ENCODE results near the gene FTHL17.

GRCh38 chrX:31092970-31093638, 21.3 kb upstream of the FTHL17 start:
- TF ChIP-seq CTCF (IDR thresholded peaks at IDR 0.05; ENCODE audit: poor library complexity) (no peak), EZH2phosphoT487 (IDR thresholded peaks at IDR 0.05; ENCODE audit: low read depth, severe bottlenecking, unreplicated experiment) (no peak), EZH2 (IDR thresholded peaks at IDR 0.05; ENCODE audit: borderline replicate concordance) (no peak)
